ENCODE results near the gene GRP. TPM values are rescaled to one million over a fixed set of nuclear protein-coding genes. Genes with fewer than 3 reads are reported as not detected.

The GRP gene
- total RNA-seq, 1 experiment from 2014 or later: not detected

DNA sequence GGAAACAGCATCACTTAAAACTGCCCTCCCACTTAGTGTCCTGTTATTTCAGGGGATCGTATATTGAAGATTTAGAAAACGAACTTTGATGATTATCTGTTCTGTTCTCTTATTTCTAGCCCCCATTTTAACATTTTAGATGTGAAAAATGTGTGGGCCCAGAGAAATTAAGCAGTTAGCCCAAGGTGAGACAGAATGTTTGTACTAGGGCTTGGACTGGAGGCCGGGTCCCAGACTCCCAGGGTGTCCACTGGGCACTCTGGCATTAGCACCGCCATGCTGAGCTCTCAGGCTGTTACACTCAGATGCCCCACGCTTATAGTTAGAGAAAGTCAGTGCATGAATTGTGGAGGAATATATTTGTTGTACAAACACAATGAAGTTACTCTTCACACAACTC is 58.8 kb downstream of the GRP start:
- Mint-ChIP-seq H3K27ac (no peak overlapping the region), H3K36me3 (ENCODE audit: insufficient read depth in 1 of 3, low read depth in 3 of 3) (no peaks in the 10 kb centered on the region), H3K27me3 (ENCODE audit: low read depth) (peaks cover 99% of the 10 kb centered on the region), H3K9me3 (peaks cover 0 to 5% of the 10 kb centered on the region in 2 experiments; a peak in 1 of 5 replicates), H3K4me1 (peaks cover 22 to 25% of the 10 kb centered on the region in 2 experiments), H3K4me3 (no peak overlapping the region)
- Histone ChIP-seq H4K20me1 (ENCODE audit: control insufficient read depth, insufficient read depth, insufficient read length) (no peaks in the 10 kb centered on the region), H3T11ph (ENCODE audit: low read length) (no peak overlapping the region), H2BK15ac (ENCODE audit: low read depth, low read length) (no peak overlapping the region), H3K4me2 (ENCODE audit: insufficient read depth, insufficient read length, low read length) (no peak overlapping the region), H2AK5ac (ENCODE audit: insufficient read length, low read length) (no peak overlapping the region), H4K8ac (replicated peaks; ENCODE audit: insufficient read length, low read depth, low read length) (no peak overlapping the region), H2BK12ac (ENCODE audit: insufficient read length, low read depth, low read length) (no peak overlapping the region), H3K27me3 (ENCODE audit: insufficient read depth, low read length) (peaks cover 35% of the 10 kb centered on the region), H2BK20ac (ENCODE audit: low read depth, low read length, poor library complexity, severe bottlenecking) (no peak overlapping the region), H4K91ac (ENCODE audit: insufficient read length, low read depth, low read length) (no peak overlapping the region), H3K79me2 (ENCODE audit: insufficient read depth, low read length) (no peaks in the 10 kb centered on the region), H3K23me2 (ENCODE audit: insufficient read length, low read depth, low read length, poor library complexity, severe bottlenecking) (peaks cover 8% of the 10 kb centered on the region), H2BK5ac (ENCODE audit: insufficient read length, low read length) (no peak overlapping the region), H3K9me3 (ENCODE audit: control insufficient read depth, low read depth, low read length) (no peaks in the 10 kb centered on the region), H2BK120ac (ENCODE audit: low read depth, low read length, poor library complexity, severe bottlenecking) (no peak overlapping the region), H3K56ac (ENCODE audit: insufficient read length, low read depth, low read length) (no peak overlapping the region), H3K9ac (ENCODE audit: extremely low read depth, insufficient read length, low read length) (no peak overlapping the region), H3K4ac (ENCODE audit: low read depth, low read length) (no peak overlapping the region), H4K5ac (ENCODE audit: insufficient read length, low read depth, low read length) (no peak overlapping the region), H2AFZ (ENCODE audit: low read length) (no peak overlapping the region), H3K14ac (ENCODE audit: insufficient read depth, low read length) (no peak overlapping the region), H3K23ac (ENCODE audit: insufficient read length, low read depth, low read length) (no peak overlapping the region), H3K18ac (ENCODE audit: insufficient read length, low read depth, low read length) (no peak overlapping the region), H3K27ac (ENCODE audit: insufficient read length, low read depth, low read length) (no peak overlapping the region), H3K79me1 (ENCODE audit: insufficient read depth, low read depth, low read length, poor library complexity, severe bottlenecking) (no peaks in the 10 kb centered on the region), H3K4me1 (ENCODE audit: insufficient read depth, low read length) (no peaks in the 10 kb centered on the region)
- TF ChIP-seq, protein P1, sequence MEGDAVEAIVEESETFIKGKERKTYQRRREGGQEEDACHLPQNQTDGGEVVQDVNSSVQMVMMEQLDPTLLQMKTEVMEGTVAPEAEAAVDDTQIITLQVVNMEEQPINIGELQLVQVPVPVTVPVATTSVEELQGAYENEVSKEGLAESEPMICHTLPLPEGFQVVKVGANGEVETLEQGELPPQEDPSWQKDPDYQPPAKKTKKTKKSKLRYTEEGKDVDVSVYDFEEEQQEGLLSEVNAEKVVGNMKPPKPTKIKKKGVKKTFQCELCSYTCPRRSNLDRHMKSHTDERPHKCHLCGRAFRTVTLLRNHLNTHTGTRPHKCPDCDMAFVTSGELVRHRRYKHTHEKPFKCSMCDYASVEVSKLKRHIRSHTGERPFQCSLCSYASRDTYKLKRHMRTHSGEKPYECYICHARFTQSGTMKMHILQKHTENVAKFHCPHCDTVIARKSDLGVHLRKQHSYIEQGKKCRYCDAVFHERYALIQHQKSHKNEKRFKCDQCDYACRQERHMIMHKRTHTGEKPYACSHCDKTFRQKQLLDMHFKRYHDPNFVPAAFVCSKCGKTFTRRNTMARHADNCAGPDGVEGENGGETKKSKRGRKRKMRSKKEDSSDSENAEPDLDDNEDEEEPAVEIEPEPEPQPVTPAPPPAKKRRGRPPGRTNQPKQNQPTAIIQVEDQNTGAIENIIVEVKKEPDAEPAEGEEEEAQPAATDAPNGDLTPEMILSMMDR (conservative IDR thresholded peaks at IDR 0.05): no peak
- DNase-seq: no peak
- WGBS (ENCODE audit: extremely low coverage, insufficient read length, low lambda C conversion rate): no CpG with 5 or more reads among the region's 5 CpGs

Measured in H9 (cell line).